ENCODE measurements around the gene KCNH3.

KCNH3 gene

DNA sequence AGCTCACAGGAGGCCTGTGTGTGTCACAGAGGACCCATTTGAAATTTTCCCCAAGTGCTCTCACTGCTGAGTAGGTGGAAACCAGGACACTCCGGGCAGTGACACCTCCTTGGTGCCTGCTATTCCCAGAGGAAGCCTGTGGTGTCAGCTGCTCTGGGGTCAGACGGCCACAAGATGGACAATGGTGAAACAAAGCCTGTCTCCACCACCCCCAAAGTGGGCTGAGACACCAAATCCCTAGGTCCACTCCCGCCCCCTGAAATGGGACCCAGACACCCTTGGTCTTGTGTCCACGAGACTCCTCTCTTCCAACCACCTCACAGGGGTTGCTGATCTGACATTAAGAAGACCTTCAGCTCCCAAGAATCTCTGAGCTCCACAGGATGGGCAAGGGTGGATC lies 7.0 kb downstream of the KCNH3 start:
- H3K27ac ChIP-seq (replicated peaks), result no peak overlapping the region
- peaks cover 20% of the 10 kb centered on the region for H3K27me3 ChIP-seq (ENCODE audit: insufficient read depth, poor library complexity, severe bottlenecking)
- no peak for DNase-seq (ENCODE audit: low read depth in 1 of 2, low spot score in 1 of 2)
- H3K4me3 ChIP-seq (replicated peaks; ENCODE audit: insufficient read depth, low read length), result no peak overlapping the region
- no peak for TF ChIP-seq POLR2AphosphoS5 (IDR thresholded peaks at IDR 0.05; ENCODE audit: low read depth)
- no peak for TF ChIP-seq SPI1 (IDR thresholded peaks at IDR 0.05; ENCODE audit: borderline replicate concordance, low read depth)
- TF ChIP-seq, protein P1, sequence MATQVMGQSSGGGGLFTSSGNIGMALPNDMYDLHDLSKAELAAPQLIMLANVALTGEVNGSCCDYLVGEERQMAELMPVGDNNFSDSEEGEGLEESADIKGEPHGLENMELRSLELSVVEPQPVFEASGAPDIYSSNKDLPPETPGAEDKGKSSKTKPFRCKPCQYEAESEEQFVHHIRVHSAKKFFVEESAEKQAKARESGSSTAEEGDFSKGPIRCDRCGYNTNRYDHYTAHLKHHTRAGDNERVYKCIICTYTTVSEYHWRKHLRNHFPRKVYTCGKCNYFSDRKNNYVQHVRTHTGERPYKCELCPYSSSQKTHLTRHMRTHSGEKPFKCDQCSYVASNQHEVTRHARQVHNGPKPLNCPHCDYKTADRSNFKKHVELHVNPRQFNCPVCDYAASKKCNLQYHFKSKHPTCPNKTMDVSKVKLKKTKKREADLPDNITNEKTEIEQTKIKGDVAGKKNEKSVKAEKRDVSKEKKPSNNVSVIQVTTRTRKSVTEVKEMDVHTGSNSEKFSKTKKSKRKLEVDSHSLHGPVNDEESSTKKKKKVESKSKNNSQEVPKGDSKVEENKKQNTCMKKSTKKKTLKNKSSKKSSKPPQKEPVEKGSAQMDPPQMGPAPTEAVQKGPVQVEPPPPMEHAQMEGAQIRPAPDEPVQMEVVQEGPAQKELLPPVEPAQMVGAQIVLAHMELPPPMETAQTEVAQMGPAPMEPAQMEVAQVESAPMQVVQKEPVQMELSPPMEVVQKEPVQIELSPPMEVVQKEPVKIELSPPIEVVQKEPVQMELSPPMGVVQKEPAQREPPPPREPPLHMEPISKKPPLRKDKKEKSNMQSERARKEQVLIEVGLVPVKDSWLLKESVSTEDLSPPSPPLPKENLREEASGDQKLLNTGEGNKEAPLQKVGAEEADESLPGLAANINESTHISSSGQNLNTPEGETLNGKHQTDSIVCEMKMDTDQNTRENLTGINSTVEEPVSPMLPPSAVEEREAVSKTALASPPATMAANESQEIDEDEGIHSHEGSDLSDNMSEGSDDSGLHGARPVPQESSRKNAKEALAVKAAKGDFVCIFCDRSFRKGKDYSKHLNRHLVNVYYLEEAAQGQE (IDR thresholded peaks at IDR 0.05; ENCODE audit: insufficient replicate concordance, low read depth), result no peak
- TF ChIP-seq GABPA (IDR thresholded peaks at IDR 0.05; ENCODE audit: low read depth), result no peak
- TF ChIP-seq CTCF (IDR thresholded peaks at IDR 0.05; ENCODE audit: insufficient read depth, low read length), result no peak

- Histone ChIP-seq H3K4me3 (replicated peaks; ENCODE audit: insufficient read depth, low read length) (no peak overlapping the region), H3K27me3 (ENCODE audit: insufficient read depth, poor library complexity, severe bottlenecking) (peaks cover 20% of the 10 kb centered on the region), H3K27ac (replicated peaks) (no peak overlapping the region)
- DNase-seq (ENCODE audit: low read depth in 1 of 2, low spot score in 1 of 2), result no peak
- no peak for TF ChIP-seq SPI1 (IDR thresholded peaks at IDR 0.05; ENCODE audit: borderline replicate concordance, low read depth)
- TF ChIP-seq, protein P1 (IDR thresholded peaks at IDR 0.05; ENCODE audit: insufficient replicate concordance, low read depth), result no peak
- TF ChIP-seq GABPA (IDR thresholded peaks at IDR 0.05; ENCODE audit: low read depth), result no peak
- no peak for TF ChIP-seq CTCF (IDR thresholded peaks at IDR 0.05; ENCODE audit: insufficient read depth, low read length)
- no peak for TF ChIP-seq POLR2AphosphoS5 (IDR thresholded peaks at IDR 0.05; ENCODE audit: low read depth)
These were observed 7.7 kb downstream of the KCNH3 start for GRCh38 chr12:49546481-49546880.

GRCh38 chr12:49547090-49547690 lies 8.4 kb downstream of the KCNH3 start:
- Histone ChIP-seq H3K27me3 (ENCODE audit: insufficient read depth, poor library complexity, severe bottlenecking) (peaks cover 20% of the 10 kb centered on the region), H3K27ac (replicated peaks) (no peak overlapping the region), H3K4me3 (replicated peaks; ENCODE audit: insufficient read depth, low read length) (no peak overlapping the region)
- no peak for DNase-seq (ENCODE audit: low read depth in 1 of 2, low spot score in 1 of 2)
- TF ChIP-seq GABPA (IDR thresholded peaks at IDR 0.05; ENCODE audit: low read depth), result no peak
- TF ChIP-seq, protein P1 (IDR thresholded peaks at IDR 0.05; ENCODE audit: insufficient replicate concordance, low read depth), result no peak
- TF ChIP-seq POLR2AphosphoS5 (IDR thresholded peaks at IDR 0.05; ENCODE audit: low read depth), result no peak
- TF ChIP-seq SPI1 (IDR thresholded peaks at IDR 0.05; ENCODE audit: borderline replicate concordance, low read depth), result no peak
- TF ChIP-seq CTCF (IDR thresholded peaks at IDR 0.05; ENCODE audit: insufficient read depth, low read length), result no peak
